ENCODE data around the gene FRAT2.

DNA sequence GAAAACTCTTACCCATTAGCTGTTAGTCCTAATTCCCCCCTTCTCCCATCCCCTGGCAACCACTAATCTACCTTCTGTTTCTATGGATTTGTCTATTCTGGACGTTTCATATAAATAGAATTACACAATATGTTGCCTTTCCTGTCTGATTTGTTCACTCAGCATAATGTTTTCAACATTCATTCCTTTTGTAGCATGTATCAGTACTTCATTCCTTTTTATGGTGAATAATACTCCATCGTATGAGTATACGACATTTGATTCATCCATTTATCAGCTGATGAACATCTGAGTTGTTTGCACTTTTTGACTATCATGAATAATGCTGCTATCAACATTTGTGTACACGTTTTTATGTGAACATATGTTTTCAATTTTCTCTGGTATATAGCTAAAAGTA lies 19.9 kb downstream of the FRAT2 start:
- TF ChIP-seq, protein P1, sequence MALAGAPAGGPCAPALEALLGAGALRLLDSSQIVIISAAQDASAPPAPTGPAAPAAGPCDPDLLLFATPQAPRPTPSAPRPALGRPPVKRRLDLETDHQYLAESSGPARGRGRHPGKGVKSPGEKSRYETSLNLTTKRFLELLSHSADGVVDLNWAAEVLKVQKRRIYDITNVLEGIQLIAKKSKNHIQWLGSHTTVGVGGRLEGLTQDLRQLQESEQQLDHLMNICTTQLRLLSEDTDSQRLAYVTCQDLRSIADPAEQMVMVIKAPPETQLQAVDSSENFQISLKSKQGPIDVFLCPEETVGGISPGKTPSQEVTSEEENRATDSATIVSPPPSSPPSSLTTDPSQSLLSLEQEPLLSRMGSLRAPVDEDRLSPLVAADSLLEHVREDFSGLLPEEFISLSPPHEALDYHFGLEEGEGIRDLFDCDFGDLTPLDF (CRISPR knock-in tag; IDR thresholded peaks at IDR 0.05): no peak
- no peak for TF ChIP-seq RAD21 (CRISPR knock-in tag; IDR thresholded peaks at IDR 0.05)
- TF ChIP-seq, protein P2, sequence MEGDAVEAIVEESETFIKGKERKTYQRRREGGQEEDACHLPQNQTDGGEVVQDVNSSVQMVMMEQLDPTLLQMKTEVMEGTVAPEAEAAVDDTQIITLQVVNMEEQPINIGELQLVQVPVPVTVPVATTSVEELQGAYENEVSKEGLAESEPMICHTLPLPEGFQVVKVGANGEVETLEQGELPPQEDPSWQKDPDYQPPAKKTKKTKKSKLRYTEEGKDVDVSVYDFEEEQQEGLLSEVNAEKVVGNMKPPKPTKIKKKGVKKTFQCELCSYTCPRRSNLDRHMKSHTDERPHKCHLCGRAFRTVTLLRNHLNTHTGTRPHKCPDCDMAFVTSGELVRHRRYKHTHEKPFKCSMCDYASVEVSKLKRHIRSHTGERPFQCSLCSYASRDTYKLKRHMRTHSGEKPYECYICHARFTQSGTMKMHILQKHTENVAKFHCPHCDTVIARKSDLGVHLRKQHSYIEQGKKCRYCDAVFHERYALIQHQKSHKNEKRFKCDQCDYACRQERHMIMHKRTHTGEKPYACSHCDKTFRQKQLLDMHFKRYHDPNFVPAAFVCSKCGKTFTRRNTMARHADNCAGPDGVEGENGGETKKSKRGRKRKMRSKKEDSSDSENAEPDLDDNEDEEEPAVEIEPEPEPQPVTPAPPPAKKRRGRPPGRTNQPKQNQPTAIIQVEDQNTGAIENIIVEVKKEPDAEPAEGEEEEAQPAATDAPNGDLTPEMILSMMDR (CRISPR knock-in tag; IDR thresholded peaks at IDR 0.05): no peak
- TF ChIP-seq NCOA2 (CRISPR knock-in tag; IDR thresholded peaks at IDR 0.05): no peak
- TF ChIP-seq ZNF788 (CRISPR knock-in tag; IDR thresholded peaks at IDR 0.05; ENCODE audit: borderline replicate concordance): no peak
- no peak for TF ChIP-seq KDM2A (CRISPR knock-in tag; IDR thresholded peaks at IDR 0.05; ENCODE audit: borderline replicate concordance, low read depth)
